Caco-2 (cell line): Measurements from ENCODE around the gene CNP. TPM values are rescaled to one million over a fixed set of nuclear protein-coding genes. Genes with fewer than 3 reads are reported as not detected.
A peak's percentile ranks its signal among the peaks of the same experiment; 100 is the strongest.
"Not testable (repeated sequence)": the region's sequence is repeated elsewhere in the genome, so short reads cannot be mapped to it uniquely, and the experiment has no call there.

ENCODE experiments used
- BruUV-seq: library from RNA; stranded (reverse); fragments of 400-500 nt; replicated peaks from 2 replicates; lab custom pipeline; 2021; lab: Mats Ljungman, UMichigan
- CTCF ChIA-PET: fragments of 300-600 bp; sonication (Branson Sonifier 250); formaldehyde crosslinking; loops from one replicate; lab custom pipeline; 2022; ENCODE audit warnings: antibody characterized with exemption; lab: Charles Lee
- POLR2A ChIA-PET: fragments of 300-600 bp; sonication (Branson Sonifier 250); formaldehyde crosslinking; loops from one replicate; lab custom pipeline; 2022; ENCODE audit warnings: antibody characterized with exemption; lab: Charles Lee
- DNase-seq, 2 experiments: peaks; one replicate each; pipeline versions ENCODE4 v3.0.0 to v3.0.0-alpha.2; 2020 to 2022
- H3K27me3 ChIP-seq: replicated peaks from 2 replicates; pipeline ENCODE4 v1.6.0; 2011; ENCODE audit warnings: low read length; ENCODE audit not compliant: control insufficient read depth, insufficient read depth
- H3K36me3 ChIP-seq: 2 replicates; pipeline ENCODE4 v1.5.1; 2011; ENCODE audit warnings: low read length; ENCODE audit not compliant: control insufficient read depth, insufficient read depth
- H3K4me1 ChIP-seq: fragments of 250-450 bp; sonication (Bioruptor Pico); 2 replicates; pipeline ENCODE4 v1.5.1; 2020; ENCODE audit warnings: mild to moderate bottlenecking
- H3K4me3 ChIP-seq: 2 replicates; pipeline ENCODE4 v1.5.1; 2011; ENCODE audit warnings: low read depth, mild to moderate bottlenecking, control low read depth, low read length
- H3K9me3 ChIP-seq: fragments of 250-450 bp; sonication (Bioruptor Pico); 2 replicates; pipeline ENCODE4 v1.5.1; 2020; ENCODE audit warnings: mild to moderate bottlenecking, moderate library complexity
- H3K27ac Mint-ChIP-seq: one replicate; pipeline ENCODE4 v1.8.0; 2022; ENCODE audit warnings: mixed read lengths; ENCODE audit not compliant: unreplicated experiment
- H3K27me3 Mint-ChIP-seq: one replicate; pipeline ENCODE4 v1.8.0; 2022; ENCODE audit warnings: mixed read lengths; ENCODE audit not compliant: insufficient read depth, unreplicated experiment
- H3K36me3 Mint-ChIP-seq: one replicate; pipeline ENCODE4 v1.8.0; 2022; ENCODE audit warnings: mild to moderate bottlenecking, mixed read lengths; ENCODE audit not compliant: insufficient read depth, unreplicated experiment
- H3K4me1 Mint-ChIP-seq: one replicate; pipeline ENCODE4 v1.8.0; 2022; ENCODE audit warnings: low read depth, mixed read lengths; ENCODE audit not compliant: unreplicated experiment
- H3K4me3 Mint-ChIP-seq: one replicate; pipeline ENCODE4 v1.8.0; 2022; ENCODE audit warnings: mild to moderate bottlenecking, moderate library complexity, mixed read lengths; ENCODE audit not compliant: unreplicated experiment
- H3K9me3 Mint-ChIP-seq: one replicate; pipeline ENCODE4 v1.8.0; 2022; ENCODE audit warnings: mixed read lengths; ENCODE audit not compliant: unreplicated experiment
- CTCF ChIP-seq, 2 experiments: fragments of 200-600 bp in 1 of 2; IDR thresholded peaks; 1 replicate in 1 of 2; 2 replicates in 1 of 2; pipeline versions ENCODE4 v1.5.1 to v1.8.0; 2011 to 2022; ENCODE audit warnings: antibody characterized with exemption in 1 of 2, control low read depth in 1 of 2, inconsistent platforms in 1 of 2, low read depth in 1 of 2, low read length in 1 of 2, mild to moderate bottlenecking in 1 of 2, moderate library complexity in 1 of 2; ENCODE audit not compliant: insufficient read depth in 1 of 2, severe bottlenecking in 1 of 2, unreplicated experiment in 1 of 2
- intact Hi-C: fragments of 100-400 bp; cut with micrococcal nuclease; formaldehyde crosslinking; loops from one replicate; pipeline ENCODE4 v1.10.0; 2022; ENCODE audit not compliant: unreplicated experiment
- total RNA-seq: library from RNA; stranded (reverse); gene quantifications from 2 replicates; pipeline ENCODE4 v1.2.3, GENCODE V29; 2022

The CNP gene
- total RNA-seq, 1 experiment from 2014 or later = 94.5 TPM

GRCh38 chr17:42010898-42011516 lies 44.4 kb downstream of the CNP start:
- DNase-seq = peak in 1 of 2 experiments; percentile 46
- CTCF ChIA-PET = no interaction called here
- intact Hi-C loops = no loop called here
- no peaks in the 10 kb centered on the region for H3K27me3 ChIP-seq
- Mint-ChIP-seq H3K4me1 (peaks cover 11% of the 10 kb centered on the region), H3K27me3 (no peaks in the 10 kb centered on the region), H3K9me3 (no peaks in the 10 kb centered on the region), H3K36me3 (peaks cover 36% of the 10 kb centered on the region), H3K27ac (peak overlapping the region; percentile 39), H3K4me3 (no peak overlapping the region)
- H3K9me3 ChIP-seq = no peaks in the 10 kb centered on the region
- TF ChIP-seq CTCF (IDR thresholded peaks at IDR 0.05; ENCODE audit: insufficient read depth in 1 of 2, low read depth in 1 of 2, low read length in 1 of 2, severe bottlenecking in 1 of 2, unreplicated experiment in 1 of 2) = no peak
- peaks cover 19% of the 10 kb centered on the region; the same call in 1 of the 2 replicates for H3K4me1 ChIP-seq
- H3K4me3 ChIP-seq = no peak overlapping the region
- H3K36me3 ChIP-seq = no peaks in the 10 kb centered on the region; the same call in 1 of the 2 replicates
- POLR2A ChIA-PET = no interaction called here
- BruUV-seq = no TSS peak

- DNase-seq, H3K4me3 ChIP-seq, H3K27me3 ChIP-seq, H3K4me3 Mint-ChIP-seq, H3K9me3 ChIP-seq, CTCF ChIA-PET, BruUV-seq, intact Hi-C loops, H3K36me3 ChIP-seq, H3K27me3 Mint-ChIP-seq, H3K9me3 Mint-ChIP-seq: not testable (repeated sequence)
- peaks cover 47% of the 10 kb centered on the region for H3K36me3 Mint-ChIP-seq
- POLR2A ChIA-PET = interaction anchor here (0.5 kb wide), 1 partner anchor 275 kb away, joined by 3 read pairs; no protein-coding TSS in a partner anchor
- H3K27ac Mint-ChIP-seq = peak overlapping the region; percentile 39
- H3K4me1 Mint-ChIP-seq = peaks cover 11% of the 10 kb centered on the region
- H3K4me1 ChIP-seq = peaks cover 20% of the 10 kb centered on the region; the same call in 1 of the 2 replicates
These were observed 45.8 kb downstream of the CNP start for GRCh38 chr17:42012363-42012762.

GRCh38 chr17:42013740-42014139 lies 47.1 kb downstream of the CNP start:
- intact Hi-C loops, H3K9me3 Mint-ChIP-seq, POLR2A ChIA-PET, H3K4me3 ChIP-seq, CTCF ChIA-PET, H3K4me3 Mint-ChIP-seq, BruUV-seq, H3K27me3 Mint-ChIP-seq, H3K27me3 ChIP-seq, H3K36me3 ChIP-seq, H3K9me3 ChIP-seq, DNase-seq: not testable (repeated sequence)
- peak overlapping the region; percentile 23 for H3K27ac Mint-ChIP-seq
- H3K4me1 ChIP-seq = peaks cover 28% of the 10 kb centered on the region; the same call in 1 of the 2 replicates
- H3K36me3 Mint-ChIP-seq = peaks cover 55% of the 10 kb centered on the region
- peaks cover 17% of the 10 kb centered on the region for H3K4me1 Mint-ChIP-seq

- Histone ChIP-seq H3K4me3 (peak overlapping the region; percentile 95), H3K27me3 (no peaks in the 10 kb centered on the region), H3K36me3 (peaks cover 1% of the 10 kb centered on the region; the same call in 1 of the 2 replicates), H3K9me3 (no peaks in the 10 kb centered on the region), H3K4me1 (peaks cover 20% of the 10 kb centered on the region)
- Mint-ChIP-seq H3K36me3 (peaks cover 51% of the 10 kb centered on the region), H3K4me3 (peak overlapping the region; percentile 88), H3K27me3 (no peaks in the 10 kb centered on the region), H3K27ac (peak overlapping the region; percentile 99), H3K4me1 (peaks cover 24% of the 10 kb centered on the region), H3K9me3 (no peaks in the 10 kb centered on the region)
- BruUV-seq = no TSS peak
- intact Hi-C loops = loop anchor here (2.0 kb wide), 2 partner anchors 14 to 50 kb away; partner anchors contain the start of gene CNP
- TF ChIP-seq CTCF (IDR thresholded peaks at IDR 0.05; ENCODE audit: insufficient read depth in 1 of 2, low read depth in 1 of 2, low read length in 1 of 2, severe bottlenecking in 1 of 2, unreplicated experiment in 1 of 2) = no peak
- CTCF ChIA-PET = interaction anchor here (0.6 to 1.5 kb wide), 4 partner anchors 13 to 428 kb away, joined by 3 to 10 read pairs (median 6); no protein-coding TSS in a partner anchor
- peak in 1 of 2 experiments; percentile 34 for DNase-seq
- POLR2A ChIA-PET = interaction anchor here (3.5 kb wide), 2 partner anchors 13 to 50 kb away, joined by 27 to 40 read pairs; partner anchors contain the start of gene CNP
These were observed 49.8 kb downstream of the CNP start for GRCh38 chr17:42016411-42016831.
